K562 (cell line): ENCODE measurements around the gene UBE2L5. TPM values are rescaled to one million over a fixed set of nuclear protein-coding genes. Genes with fewer than 3 reads are reported as not detected.

ENCODE experiments used
- COPS2 ChIP-seq: fragments of 450-650 bp; conservative IDR thresholded peaks from 2 replicates; pipeline ENCODE4 v1.6.1; 2016; ENCODE audit warnings: mild to moderate bottlenecking, moderate library complexity
- DNMT1 ChIP-seq: fragments of 450-650 bp; IDR thresholded peaks from 2 replicates; pipeline ENCODE4 v1.6.1; 2016; ENCODE audit warnings: antibody characterized with exemption, mild to moderate bottlenecking
- EHMT2 ChIP-seq: fragments of 450-650 bp; IDR thresholded peaks from 2 replicates; pipeline ENCODE4 v1.6.1; 2018; ENCODE audit warnings: antibody characterized with exemption
- NELFE ChIP-seq: IDR thresholded peaks from 2 replicates; pipeline ENCODE4 v1.6.1; 2011; ENCODE audit warnings: mild to moderate bottlenecking; ENCODE audit not compliant: insufficient read depth, insufficient read length
- RBM14 ChIP-seq: fragments of 200-400 bp; formaldehyde crosslinking; IDR thresholded peaks from 2 replicates; pipeline ENCODE4 v1.6.1; 2018; ENCODE audit warnings: low read depth, mild to moderate bottlenecking, low read length, moderate library complexity, borderline replicate concordance; ENCODE audit not compliant: insufficient read depth
- TOE1 ChIP-seq, 2 experiments: fragments of 450-650 bp in 1 of 2; sonication (generic) in 1 of 2; formaldehyde crosslinking in 1 of 2; IDR thresholded peaks; 2 replicates each; pipeline versions ENCODE4 v1.7.1 to v1.8.0; 2016 to 2022; ENCODE audit warnings: borderline replicate concordance in 2 of 2, mild to moderate bottlenecking in 2 of 2, antibody characterized with exemption in 1 of 2, inconsistent platforms in 1 of 2, low read depth in 1 of 2, missing genetic modification reagents in 1 of 2, moderate library complexity in 1 of 2
- polyA plus RNA-seq, 8 experiments: library from polyadenylated mRNA; depleted of rRNA in 4 of 8; stranded (reverse) in 5 of 8; unstranded in 3 of 8; fragments of >200 nt; fragmentation: Nextera tagmentation in 2 of 8; fragmentation: Illumina TruSeq in 1 of 8; extraction: Ambion mirVana in 2 of 8; extraction: Trizol in 1 of 8; gene quantifications; 2 replicates each; pipeline versions ENCODE4 v1.2.1 to v1.2.3, GENCODE V29; 2011 to 2014; ENCODE audit warnings: inconsistent platforms in 1 of 8, missing spikeins in 1 of 8
- total RNA-seq, 7 experiments: library from RNA; depleted of rRNA in 6 of 7; stranded (reverse); fragments of >200 nt in 6 of 7; fragmentation: Illumina TruSeq in 2 of 7; extraction: Trizol in 2 of 7; gene quantifications; 2 replicates each; pipeline versions ENCODE4 v1.2.1 to v1.2.3, GENCODE V29; 2011 to 2021; ENCODE audit warnings: low replicate concordance in 1 of 7
- TF ChIP-seq, protein P1 (sequence below): fragments of 200-800 bp; sonication (Bioruptor generic); IDR thresholded peaks from 2 replicates; pipeline ENCODE4 v1.6.1; 2017; ENCODE audit warnings: missing genetic modification characterization, missing compliant biosample characterization
- TF ChIP-seq, protein P2 (sequence below): sonication (generic); formaldehyde crosslinking; IDR thresholded peaks from 2 replicates; pipeline ENCODE4 v1.8.0; 2022; ENCODE audit warnings: missing genetic modification reagents, mild to moderate bottlenecking, borderline replicate concordance
- TF ChIP-seq, protein P3 (sequence below): sonication (generic); formaldehyde crosslinking; IDR thresholded peaks from 2 replicates; pipeline ENCODE4 v1.8.0; 2022; ENCODE audit warnings: mild to moderate bottlenecking, missing genetic modification reagents
- TF ChIP-seq, protein P4 (sequence below), 2 experiments: fragments of 450-650 bp; formaldehyde crosslinking in 1 of 2; IDR thresholded peaks; 2 replicates each; pipeline versions ENCODE4 v1.4.0 to v1.6.1; 2014 to 2020; ENCODE audit warnings: mild to moderate bottlenecking in 2 of 2, borderline replicate concordance in 1 of 2, low read depth in 1 of 2

Gene UBE2L5
- total and polyA plus RNA-seq, 9 of the 15 experiments (the other 6 are each of a cell fraction or from before 2014, with no cell fraction given) = 0.22 to 1.5 (median 0.86) TPM; not detected in 6

DNA sequence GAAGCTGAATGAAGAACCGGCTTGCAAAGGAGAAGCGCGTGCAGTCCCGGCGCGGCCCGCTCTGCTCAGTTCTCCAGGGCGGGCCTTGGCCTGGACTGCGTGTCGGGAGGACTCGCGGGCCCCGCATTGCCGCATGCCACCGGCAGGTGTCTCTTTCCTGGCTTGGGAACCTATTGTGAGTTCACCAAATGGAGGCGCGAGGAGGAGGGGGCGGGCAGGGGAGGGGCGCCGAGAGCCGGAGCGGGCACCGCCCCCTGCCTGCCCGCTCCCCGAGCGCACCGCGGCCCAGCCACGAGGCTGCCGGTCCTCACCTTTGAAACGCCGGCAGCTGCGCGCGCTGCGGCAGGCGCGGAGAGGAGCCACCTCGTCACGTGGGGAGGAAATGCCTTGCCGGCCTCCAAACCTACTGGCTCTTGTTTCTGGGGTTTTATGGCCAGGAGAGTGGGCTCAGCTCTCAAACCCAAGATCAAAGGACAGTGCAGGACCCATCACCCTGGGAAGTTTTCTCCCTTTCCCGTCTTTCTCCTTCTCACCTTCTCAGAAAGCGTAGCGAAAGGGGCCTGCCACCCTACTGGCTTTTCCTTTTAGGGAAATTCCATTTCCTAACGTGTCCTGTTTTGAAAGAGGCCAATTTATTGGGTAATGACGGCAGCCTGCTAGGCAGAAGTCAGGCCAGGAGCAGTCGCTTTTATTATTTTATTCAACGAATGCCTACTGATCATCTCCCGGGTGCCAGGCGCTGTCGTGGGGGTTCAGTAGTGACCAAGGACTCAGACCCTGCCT lies 13.8 kb upstream of the UBE2L5 start (continued):
- TF ChIP-seq, protein P1, sequence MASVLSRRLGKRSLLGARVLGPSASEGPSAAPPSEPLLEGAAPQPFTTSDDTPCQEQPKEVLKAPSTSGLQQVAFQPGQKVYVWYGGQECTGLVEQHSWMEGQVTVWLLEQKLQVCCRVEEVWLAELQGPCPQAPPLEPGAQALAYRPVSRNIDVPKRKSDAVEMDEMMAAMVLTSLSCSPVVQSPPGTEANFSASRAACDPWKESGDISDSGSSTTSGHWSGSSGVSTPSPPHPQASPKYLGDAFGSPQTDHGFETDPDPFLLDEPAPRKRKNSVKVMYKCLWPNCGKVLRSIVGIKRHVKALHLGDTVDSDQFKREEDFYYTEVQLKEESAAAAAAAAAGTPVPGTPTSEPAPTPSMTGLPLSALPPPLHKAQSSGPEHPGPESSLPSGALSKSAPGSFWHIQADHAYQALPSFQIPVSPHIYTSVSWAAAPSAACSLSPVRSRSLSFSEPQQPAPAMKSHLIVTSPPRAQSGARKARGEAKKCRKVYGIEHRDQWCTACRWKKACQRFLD (CRISPR knock-in tag) = peak; percentile 48; the same call in 1 of the 2 replicates
- TF ChIP-seq, protein P2, sequence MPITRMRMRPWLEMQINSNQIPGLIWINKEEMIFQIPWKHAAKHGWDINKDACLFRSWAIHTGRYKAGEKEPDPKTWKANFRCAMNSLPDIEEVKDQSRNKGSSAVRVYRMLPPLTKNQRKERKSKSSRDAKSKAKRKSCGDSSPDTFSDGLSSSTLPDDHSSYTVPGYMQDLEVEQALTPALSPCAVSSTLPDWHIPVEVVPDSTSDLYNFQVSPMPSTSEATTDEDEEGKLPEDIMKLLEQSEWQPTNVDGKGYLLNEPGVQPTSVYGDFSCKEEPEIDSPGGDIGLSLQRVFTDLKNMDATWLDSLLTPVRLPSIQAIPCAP (CRISPR knock-in tag) = peak; percentile 51; the same call in 1 of the 2 replicates
- TF ChIP-seq, protein P3, sequence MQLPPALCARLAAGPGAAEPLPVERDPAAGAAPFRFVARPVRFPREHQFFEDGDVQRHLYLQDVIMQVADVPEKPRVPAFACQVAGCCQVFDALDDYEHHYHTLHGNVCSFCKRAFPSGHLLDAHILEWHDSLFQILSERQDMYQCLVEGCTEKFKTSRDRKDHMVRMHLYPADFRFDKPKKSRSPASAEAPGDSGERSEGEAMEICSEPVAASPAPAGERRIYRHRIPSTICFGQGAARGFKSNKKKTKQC (CRISPR knock-in tag) = peak; percentile 79
- TF ChIP-seq DNMT1 (no peak), EHMT2 (no peak), TOE1 (IDR thresholded peaks at IDR 0.05; ENCODE audit: borderline replicate concordance) (no peak), TOE1 (CRISPR knock-in tag; IDR thresholded peaks at IDR 0.05; ENCODE audit: borderline replicate concordance, low read depth) (no peak), COPS2 (no peak), NELFE (no peak), RBM14 (no peak)
- TF ChIP-seq, protein P4, sequence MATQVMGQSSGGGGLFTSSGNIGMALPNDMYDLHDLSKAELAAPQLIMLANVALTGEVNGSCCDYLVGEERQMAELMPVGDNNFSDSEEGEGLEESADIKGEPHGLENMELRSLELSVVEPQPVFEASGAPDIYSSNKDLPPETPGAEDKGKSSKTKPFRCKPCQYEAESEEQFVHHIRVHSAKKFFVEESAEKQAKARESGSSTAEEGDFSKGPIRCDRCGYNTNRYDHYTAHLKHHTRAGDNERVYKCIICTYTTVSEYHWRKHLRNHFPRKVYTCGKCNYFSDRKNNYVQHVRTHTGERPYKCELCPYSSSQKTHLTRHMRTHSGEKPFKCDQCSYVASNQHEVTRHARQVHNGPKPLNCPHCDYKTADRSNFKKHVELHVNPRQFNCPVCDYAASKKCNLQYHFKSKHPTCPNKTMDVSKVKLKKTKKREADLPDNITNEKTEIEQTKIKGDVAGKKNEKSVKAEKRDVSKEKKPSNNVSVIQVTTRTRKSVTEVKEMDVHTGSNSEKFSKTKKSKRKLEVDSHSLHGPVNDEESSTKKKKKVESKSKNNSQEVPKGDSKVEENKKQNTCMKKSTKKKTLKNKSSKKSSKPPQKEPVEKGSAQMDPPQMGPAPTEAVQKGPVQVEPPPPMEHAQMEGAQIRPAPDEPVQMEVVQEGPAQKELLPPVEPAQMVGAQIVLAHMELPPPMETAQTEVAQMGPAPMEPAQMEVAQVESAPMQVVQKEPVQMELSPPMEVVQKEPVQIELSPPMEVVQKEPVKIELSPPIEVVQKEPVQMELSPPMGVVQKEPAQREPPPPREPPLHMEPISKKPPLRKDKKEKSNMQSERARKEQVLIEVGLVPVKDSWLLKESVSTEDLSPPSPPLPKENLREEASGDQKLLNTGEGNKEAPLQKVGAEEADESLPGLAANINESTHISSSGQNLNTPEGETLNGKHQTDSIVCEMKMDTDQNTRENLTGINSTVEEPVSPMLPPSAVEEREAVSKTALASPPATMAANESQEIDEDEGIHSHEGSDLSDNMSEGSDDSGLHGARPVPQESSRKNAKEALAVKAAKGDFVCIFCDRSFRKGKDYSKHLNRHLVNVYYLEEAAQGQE (IDR thresholded peaks at IDR 0.05; ENCODE audit: borderline replicate concordance) = peak; percentile 16; the same call in 1 of the 2 replicates
- TF ChIP-seq, protein P4 (CRISPR knock-in tag; IDR thresholded peaks at IDR 0.05; ENCODE audit: low read depth) = no peak
